GM12878 (cell line): ENCODE measurements around the gene C10orf67. TPM values are rescaled to one million over a fixed set of nuclear protein-coding genes. Genes with fewer than 3 reads are reported as not detected.

ENCODE experiments used
- ATAC-seq: fragments of 200-7000 bp; cut with Tn5 transposase; 3 replicates; pipeline ENCODE4 v1.9.1; 2020; ENCODE audit warnings: mild to moderate bottlenecking, moderate library complexity
- BruUV-seq: library from RNA; stranded (reverse); fragments of 400-500 nt; replicated peaks from 2 replicates; lab custom pipeline; 2021; lab: Mats Ljungman, UMichigan
- CTCF ChIA-PET: fragments of 300-600 bp; sonication (Branson Sonifier 250); formaldehyde crosslinking; extraction: SDS; loops from one replicate; lab custom pipeline; 2021; ENCODE audit warnings: inconsistent platforms; lab: Yijun Ruan, JAX
- POLR2A ChIA-PET: fragments of 350-600 bp; formaldehyde crosslinking; extraction: SDS; loops from one replicate; lab custom pipeline; 2021; ENCODE audit warnings: inconsistent platforms; lab: Charles Lee
- RAD21 ChIA-PET: fragments of 300-600 bp; sonication (Branson Sonifier 250); formaldehyde crosslinking; loops from one replicate; lab custom pipeline; 2023; ENCODE audit warnings: antibody characterized with exemption; ENCODE audit not compliant: unreplicated experiment; lab: Charles Lee
- SMC1A ChIA-PET: fragments of 300-600 bp; sonication (Branson Sonifier 250); formaldehyde crosslinking; loops from one replicate; lab custom pipeline; 2023; ENCODE audit not compliant: unreplicated experiment, uncharacterized antibody; lab: Charles Lee
- DNase-seq: peaks from one replicate; pipeline ENCODE4 v3.0.0-alpha.2; 2011; ENCODE audit warnings: low read depth, low spot score
- FAIRE-seq: peaks from 3 replicates; lab custom pipeline; 2011; peaks lifted over from hg19 to GRCh38; lab: Jason Lieb, UNC
- H2AFZ ChIP-seq: 2 replicates; pipeline ENCODE4 v1.6.0; 2011; ENCODE audit warnings: low read depth, low read length, control low read depth; ENCODE audit not compliant: control insufficient read depth
- H3K27ac ChIP-seq: 2 replicates; pipeline ENCODE4 v1.5.1; 2011; ENCODE audit warnings: control low read depth; ENCODE audit not compliant: control insufficient read depth, insufficient read depth
- H3K27me3 ChIP-seq, 2 experiments: replicated peaks in 1 of 2; 2 replicates each; pipeline versions ENCODE4 v1.6.0 to v1.6.1; 2011; ENCODE audit warnings: low read length in 1 of 2; ENCODE audit not compliant: control insufficient read depth in 2 of 2, insufficient read depth in 2 of 2
- H3K36me3 ChIP-seq, 2 experiments: 2 replicates each; pipeline ENCODE4 v1.5.1; 2011; ENCODE audit warnings: low read length in 1 of 2; ENCODE audit not compliant: control insufficient read depth in 2 of 2, insufficient read depth in 2 of 2
- H3K4me1 ChIP-seq: 2 replicates; pipeline ENCODE4 v1.6.1; 2011; ENCODE audit warnings: mild to moderate bottlenecking, low read length, moderate library complexity, mixed read lengths; ENCODE audit not compliant: control insufficient read depth, insufficient read depth
- H3K4me2 ChIP-seq: 2 replicates; pipeline ENCODE4 v1.6.0; 2011; ENCODE audit warnings: control low read depth; ENCODE audit not compliant: control insufficient read depth, insufficient read depth
- H3K4me3 ChIP-seq: fragments of 200-600 bp; sonication (generic); 2 replicates; pipeline ENCODE4 v1.5.1; 2016
- H3K79me2 ChIP-seq: 2 replicates; pipeline ENCODE4 v1.6.0; 2011; ENCODE audit warnings: low read length; ENCODE audit not compliant: control insufficient read depth, insufficient read depth
- H3K9ac ChIP-seq: 2 replicates; pipeline ENCODE4 v1.8.0; 2011; ENCODE audit warnings: low read length, control low read depth, mixed read lengths; ENCODE audit not compliant: control insufficient read depth, insufficient read depth
- H3K9me3 ChIP-seq: replicated peaks from 3 replicates; pipeline ENCODE4 v1.5.1; 2011; ENCODE audit warnings: mild to moderate bottlenecking, low read length; ENCODE audit not compliant: control insufficient read depth, insufficient read depth
- H4K20me1 ChIP-seq: 2 replicates; pipeline ENCODE4 v1.6.0; 2011; ENCODE audit not compliant: control insufficient read depth, insufficient read depth
- ASH2L ChIP-seq: fragments of 300-600, 200-600 bp; sonication (generic); IDR thresholded peaks from 2 replicates; pipeline ENCODE4 v1.6.1; 2017; ENCODE audit warnings: low read depth, mild to moderate bottlenecking, borderline replicate concordance
- ATF7 ChIP-seq: fragments of 450-650 bp; IDR thresholded peaks from 2 replicates; pipeline ENCODE4 v1.6.1; 2016; ENCODE audit warnings: low read depth, mild to moderate bottlenecking
- JUNB ChIP-seq: IDR thresholded peaks from 2 replicates; pipeline ENCODE4 v1.6.1; 2016; ENCODE audit warnings: antibody characterized with exemption, mild to moderate bottlenecking
- MAX ChIP-seq: IDR thresholded peaks from 2 replicates; pipeline ENCODE4 v1.6.1; 2012; ENCODE audit warnings: low read depth, low read length, improper control_type of control experiment
- PML ChIP-seq: IDR thresholded peaks from 2 replicates; pipeline ENCODE4 v1.6.1; 2012; ENCODE audit warnings: low read length, inconsistent platforms
- SPI1 ChIP-seq: IDR thresholded peaks from 2 replicates; pipeline ENCODE4 v1.6.1; 2011; ENCODE audit warnings: low read depth, mild to moderate bottlenecking, low read length, moderate library complexity, borderline replicate concordance; ENCODE audit not compliant: insufficient read depth
- SUZ12 ChIP-seq: fragments of 200-600 bp; sonication (generic); IDR thresholded peaks from one replicate; pipeline ENCODE4 v1.6.1; 2018; ENCODE audit warnings: antibody characterized with exemption, mild to moderate bottlenecking; ENCODE audit not compliant: unreplicated experiment
- ZBTB40 ChIP-seq: fragments of 450-650 bp; IDR thresholded peaks from 2 replicates; pipeline ENCODE4 v1.6.1; 2016; ENCODE audit warnings: mild to moderate bottlenecking, moderate library complexity, borderline replicate concordance
- WGBS: methylation state at CpG from one replicate; pipeline ENCODE4 v1.1.6; 2016; ENCODE audit warnings: low lambda C conversion rate; ENCODE audit not compliant: insufficient replicate concordance, insufficient coverage; ENCODE audit errors: missing lambda C conversion rate; 5-methylcytosine and 5-hydroxymethylcytosine counted together
- in situ Hi-C: fragments of 300-500 bp; cut with MboI; formaldehyde crosslinking; loops from 9 replicates; pipeline ENCODE4 v1.14.3; 2018; ENCODE audit warnings: mixed read lengths
- intact Hi-C: fragments of 100-400 bp; cut with micrococcal nuclease; formaldehyde crosslinking; loops from one replicate; pipeline ENCODE4 v1.14.2; 2022; ENCODE audit not compliant: unreplicated experiment
- polyA plus RNA-seq, 11 experiments: library from polyadenylated mRNA; depleted of rRNA in 4 of 11; unstranded in 6 of 11; stranded (reverse) in 5 of 11; fragments of >200 nt; fragmentation: Nextera tagmentation in 4 of 11; fragmentation: Illumina TruSeq in 1 of 11; extraction: Ambion mirVana in 4 of 11; extraction: Trizol in 1 of 11; gene quantifications; 1 replicate in 1 of 11; 2 replicates in 10 of 11; pipeline versions ENCODE4 v1.2.1 to v1.2.3, GENCODE V29; 2011 to 2016; ENCODE audit warnings: inconsistent platforms in 2 of 11, missing spikeins in 2 of 11, low read depth in 1 of 11
- total RNA-seq, 4 experiments: library from RNA; depleted of rRNA in 3 of 4; stranded (reverse); fragments of >200 nt in 3 of 4; fragmentation: Illumina TruSeq in 1 of 4; extraction: Trizol in 1 of 4; gene quantifications; 2 replicates each; pipeline versions ENCODE4 v1.2.1 to v1.2.3, GENCODE V29; 2013 to 2021

The C10orf67 gene
- total and polyA plus RNA-seq, 10 of the 15 experiments (the other 5 are each of a cell fraction or from before 2014, with no cell fraction given) = 0.06 TPM; not detected in 9

GRCh38 chr10:23361665-23362064 lies 17.1 kb upstream of the C10orf67 start:
- H3K4me3 ChIP-seq = no peak overlapping the region
- DNase-seq = no peak
- in situ Hi-C loops = no loop called here
- ATAC-seq = no peak
- no peak for FAIRE-seq
- no peak overlapping the region for H3K27ac ChIP-seq
- ChIA-PET CTCF (no interaction called here), RAD21 (no interaction called here), SMC1A (no interaction called here), POLR2A (no interaction called here)
- intact Hi-C loops = no loop called here
- no peak for TF ChIP-seq SPI1
- no peak for TF ChIP-seq MAX
- no peak for TF ChIP-seq SUZ12
- no peaks in the 10 kb centered on the region for H3K27me3 ChIP-seq
- no peak overlapping the region for H3K9ac ChIP-seq
- H3K36me3 ChIP-seq = no peaks in the 10 kb centered on the region
- H3K4me1 ChIP-seq = peaks cover 34% of the 10 kb centered on the region
- no peak overlapping the region for H2AFZ ChIP-seq
- H4K20me1 ChIP-seq = no peaks in the 10 kb centered on the region
- H3K9me3 ChIP-seq = no peaks in the 10 kb centered on the region
- WGBS = 76% methylated on average over 2 of the region's 2 CpGs
- H3K79me2 ChIP-seq = no peaks in the 10 kb centered on the region
- BruUV-seq = no TSS peak
- no peak overlapping the region for H3K4me2 ChIP-seq

GRCh38 chr10:23359692-23360380 lies 15.2 kb upstream of the C10orf67 start:
- Histone ChIP-seq H3K4me2 (no peak overlapping the region), H3K4me1 (peaks cover 31% of the 10 kb centered on the region), H3K27me3 (no peaks in the 10 kb centered on the region), H2AFZ (no peak overlapping the region), H3K9me3 (no peaks in the 10 kb centered on the region), H3K79me2 (no peaks in the 10 kb centered on the region), H3K27ac (no peak overlapping the region), H3K36me3 (no peaks in the 10 kb centered on the region), H4K20me1 (no peaks in the 10 kb centered on the region), H3K4me3 (no peak overlapping the region), H3K9ac (no peak overlapping the region)
- no TSS peak for BruUV-seq
- DNase-seq (no peak), ATAC-seq (no peak), FAIRE-seq (no peak)
- WGBS = 45% methylated on average over 8 of the region's 8 CpGs
- ChIA-PET CTCF (no interaction called here), POLR2A (no interaction called here), RAD21 (no interaction called here), SMC1A (no interaction called here)
- intact Hi-C loops = no loop called here
- in situ Hi-C loops = no loop called here
- no peak for TF ChIP-seq JUNB
- TF ChIP-seq ZBTB40 = no peak
- TF ChIP-seq ASH2L = no peak
- TF ChIP-seq PML = no peak
- TF ChIP-seq ATF7 = no peak
